ENCODE data around the gene PTPRM. TPM values are rescaled to one million over a fixed set of nuclear protein-coding genes. Genes with fewer than 3 reads are reported as not detected.

Gene PTPRM
- total and polyA plus RNA-seq, 4 donors: 9.2 to 23.0 (median 12.7) TPM

GRCh38 chr18:8188184-8188583 is 621.1 kb downstream of the PTPRM start:
- DNase-seq (ENCODE audit: low spot score): no peak
- WGBS: 95% methylated on average over 7 of the region's 7 CpGs
- no peak for TF ChIP-seq NR2F2 (IDR thresholded peaks at IDR 0.05)
- no peak for TF ChIP-seq HNF4G (IDR thresholded peaks at IDR 0.05)

GRCh38 chr18:8190980-8191379 is 623.9 kb downstream of the PTPRM start:
- H3K9me3 ChIP-seq (ENCODE audit: control insufficient read depth in 4 of 4, low read length in 3 of 4): no peaks in the 10 kb centered on the region
- no peak for DNase-seq (ENCODE audit: low spot score)
- H3K4me3 ChIP-seq (ENCODE audit: low read depth in 1 of 3, low read length in 3 of 3): no peak overlapping the region
- H3K27me3 ChIP-seq (ENCODE audit: control insufficient read depth in 4 of 4, insufficient read depth in 4 of 4, low read length in 3 of 4): no peaks in the 10 kb centered on the region
- H3K27ac ChIP-seq (ENCODE audit: low read depth in 1 of 2, low read length in 2 of 2): no peak overlapping the region
- H3K4me1 ChIP-seq (ENCODE audit: control insufficient read depth in 4 of 4, insufficient read depth in 4 of 4, low read length in 3 of 4): no peaks in the 10 kb centered on the region
- TF ChIP-seq SP1 (IDR thresholded peaks at IDR 0.05) (no peak), FOXA2 (IDR thresholded peaks at IDR 0.05) (no peak), TAF1 (conservative IDR thresholded peaks at IDR 0.05) (no peak), RXRA (IDR thresholded peaks at IDR 0.05) (no peak), JUND (IDR thresholded peaks at IDR 0.05) (no peak), EGR1 (IDR thresholded peaks at IDR 0.05; ENCODE audit: low read depth in 2 of 2) (no peak), MAX (IDR thresholded peaks at IDR 0.05) (no peak), FOXA1 (IDR thresholded peaks at IDR 0.05) (no peak), GABPA (IDR thresholded peaks at IDR 0.05 in 1 of 2, conservative IDR thresholded peaks at IDR 0.05 in 1 of 2) (no peak), NR2F2 (IDR thresholded peaks at IDR 0.05) (no peak), YY1 (IDR thresholded peaks at IDR 0.05) (no peak), REST (IDR thresholded peaks at IDR 0.05) (no peak), RAD21 (IDR thresholded peaks at IDR 0.05) (no peak), CTCF (IDR thresholded peaks at IDR 0.05; ENCODE audit: low read depth, low read length, missing input control) (no peak), ZBTB33 (IDR thresholded peaks at IDR 0.05) (no peak), HNF4G (IDR thresholded peaks at IDR 0.05) (no peak)
- H3K9ac ChIP-seq (ENCODE audit: low read depth in 1 of 2, low read length in 2 of 2): no peak overlapping the region
- 96% methylated on average over 3 of the region's 3 CpGs for WGBS
- H3K36me3 ChIP-seq (ENCODE audit: control insufficient read depth in 4 of 4, insufficient read depth in 3 of 4, low read depth in 1 of 4, low read length in 3 of 4): no peaks in the 10 kb centered on the region

More at GRCh38 chr18:8188184-8188583, 621.1 kb downstream of the PTPRM start:
- Histone ChIP-seq H3K9ac (ENCODE audit: low read depth in 1 of 2, low read length in 2 of 2) (no peak overlapping the region), H3K27ac (ENCODE audit: low read depth in 1 of 2, low read length in 2 of 2) (no peak overlapping the region), H3K27me3 (ENCODE audit: control insufficient read depth in 4 of 4, insufficient read depth in 4 of 4, low read length in 3 of 4) (no peaks in the 10 kb centered on the region), H3K36me3 (ENCODE audit: control insufficient read depth in 4 of 4, insufficient read depth in 3 of 4, low read depth in 1 of 4, low read length in 3 of 4) (no peaks in the 10 kb centered on the region), H3K4me1 (ENCODE audit: control insufficient read depth in 4 of 4, insufficient read depth in 4 of 4, low read length in 3 of 4) (no peaks in the 10 kb centered on the region), H3K4me3 (ENCODE audit: low read depth in 1 of 3, low read length in 3 of 3) (no peak overlapping the region), H3K9me3 (ENCODE audit: control insufficient read depth in 4 of 4, low read length in 3 of 4) (no peaks in the 10 kb centered on the region)
